ENCODE results near the gene IL36B.

IL36B gene

GRCh38 chr2:113009622-113010021, 43.0 kb downstream of the IL36B start:
- no peak for DNase-seq (ENCODE audit: low read depth)

- DNase-seq (ENCODE audit: low read depth): no peak
Measured at GRCh38 chr2:113007250-113007649, 45.4 kb downstream of the IL36B start.

- DNase-seq (ENCODE audit: low read depth): no peak
Measured at GRCh38 chr2:113005030-113005509, 47.6 kb downstream of the IL36B start, which contains the start of gene IL36A. Gene IL36A (plus strand): TSS chr2:113005459. CDS start chr2:113005872, 413 bp downstream.

GRCh38 chr2:113002677-113003076, 50.0 kb downstream of the IL36B start:
- DNase-seq (ENCODE audit: low read depth): no peak

GRCh38 chr2:113000436-113000835, 52.2 kb downstream of the IL36B start:
- no peak for DNase-seq (ENCODE audit: low read depth)

- DNase-seq (ENCODE audit: low read depth): no peak
Measured at GRCh38 chr2:112997151-112997550, 55.5 kb downstream of the IL36B start.

- DNase-seq (ENCODE audit: low read depth): peak; percentile 39
Measured at GRCh38 chr2:112996635-112997034, 56.0 kb downstream of the IL36B start.

- no peak for DNase-seq (ENCODE audit: low read depth)
Measured at GRCh38 chr2:112995346-112995920, 57.2 kb downstream of the IL36B start.

GRCh38 chr2:112994648-112995047, 58.0 kb downstream of the IL36B start:
- no peak for DNase-seq (ENCODE audit: low read depth)

GRCh38 chr2:112993831-112994230, 58.8 kb downstream of the IL36B start:
- no peak for DNase-seq (ENCODE audit: low read depth)

GRCh38 chr2:112989611-112990010, 63.1 kb downstream of the IL36B start:
- no peak for DNase-seq (ENCODE audit: low read depth)

GRCh38 chr2:112985090-112985489, 67.6 kb downstream of the IL36B start:
- DNase-seq (ENCODE audit: low read depth): peak; percentile 5

- no peak for DNase-seq (ENCODE audit: low read depth)
Measured at GRCh38 chr2:112980537-112980936, 72.1 kb downstream of the IL36B start.

- no peak for DNase-seq (ENCODE audit: low read depth)
Measured at GRCh38 chr2:112979731-112980130, 72.9 kb downstream of the IL36B start.

GRCh38 chr2:112977559-112978056, 75.1 kb downstream of the IL36B start, which contains the start of gene IL36G:
Gene IL36G (plus strand): TSS chr2:112978006. CDS start chr2:112978639, 633 bp downstream.
- no peak for DNase-seq (ENCODE audit: low read depth)
